ENCODE measurements around the gene RFFL.
"Not testable (repeated sequence)": the region's sequence is repeated elsewhere in the genome, so short reads cannot be mapped to it uniquely, and the experiment has no call there.

Gene RFFL

DNA sequence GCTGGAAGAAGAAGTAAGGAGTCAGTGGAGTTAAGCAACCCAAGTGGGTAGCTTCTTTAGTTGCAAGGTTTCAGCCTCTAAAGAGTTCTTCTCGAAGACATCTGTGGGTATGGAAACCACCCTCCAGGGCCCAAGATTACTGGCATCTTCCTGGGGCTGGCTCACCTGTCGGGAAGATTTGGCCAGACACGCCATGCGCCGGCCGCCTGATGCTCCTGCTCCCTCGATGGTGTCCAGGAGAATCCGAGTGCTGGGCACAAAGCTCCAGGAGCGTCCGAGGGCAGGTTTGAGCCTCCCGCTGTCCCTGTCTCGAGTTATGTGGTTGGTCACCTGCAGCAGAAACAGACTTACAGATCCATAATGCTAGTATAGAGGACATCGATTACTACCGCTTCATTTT is 37.5 kb upstream of the RFFL start:
- Histone ChIP-seq H3K9ac (no peak overlapping the region), H3K79me2 (no peaks in the 10 kb centered on the region), H3K4me1 (no peaks in the 10 kb centered on the region), H3K4me2 (ENCODE audit: low read length) (no peak overlapping the region), H3K36me3 (ENCODE audit: control insufficient read depth, insufficient read depth, low read length) (no peaks in the 10 kb centered on the region), H3K27ac (no peak overlapping the region), H3K4me3 (ENCODE audit: low read depth, low read length) (no peak overlapping the region), H3K27me3 (ENCODE audit: control insufficient read depth, insufficient read depth, low read length) (no peaks in the 10 kb centered on the region), H3K9me3 (ENCODE audit: control insufficient read depth, low read length) (no peaks in the 10 kb centered on the region), H2AFZ (no peak overlapping the region)
- TF ChIP-seq, protein P1, sequence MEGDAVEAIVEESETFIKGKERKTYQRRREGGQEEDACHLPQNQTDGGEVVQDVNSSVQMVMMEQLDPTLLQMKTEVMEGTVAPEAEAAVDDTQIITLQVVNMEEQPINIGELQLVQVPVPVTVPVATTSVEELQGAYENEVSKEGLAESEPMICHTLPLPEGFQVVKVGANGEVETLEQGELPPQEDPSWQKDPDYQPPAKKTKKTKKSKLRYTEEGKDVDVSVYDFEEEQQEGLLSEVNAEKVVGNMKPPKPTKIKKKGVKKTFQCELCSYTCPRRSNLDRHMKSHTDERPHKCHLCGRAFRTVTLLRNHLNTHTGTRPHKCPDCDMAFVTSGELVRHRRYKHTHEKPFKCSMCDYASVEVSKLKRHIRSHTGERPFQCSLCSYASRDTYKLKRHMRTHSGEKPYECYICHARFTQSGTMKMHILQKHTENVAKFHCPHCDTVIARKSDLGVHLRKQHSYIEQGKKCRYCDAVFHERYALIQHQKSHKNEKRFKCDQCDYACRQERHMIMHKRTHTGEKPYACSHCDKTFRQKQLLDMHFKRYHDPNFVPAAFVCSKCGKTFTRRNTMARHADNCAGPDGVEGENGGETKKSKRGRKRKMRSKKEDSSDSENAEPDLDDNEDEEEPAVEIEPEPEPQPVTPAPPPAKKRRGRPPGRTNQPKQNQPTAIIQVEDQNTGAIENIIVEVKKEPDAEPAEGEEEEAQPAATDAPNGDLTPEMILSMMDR (IDR thresholded peaks at IDR 0.05), result no peak

DNA sequence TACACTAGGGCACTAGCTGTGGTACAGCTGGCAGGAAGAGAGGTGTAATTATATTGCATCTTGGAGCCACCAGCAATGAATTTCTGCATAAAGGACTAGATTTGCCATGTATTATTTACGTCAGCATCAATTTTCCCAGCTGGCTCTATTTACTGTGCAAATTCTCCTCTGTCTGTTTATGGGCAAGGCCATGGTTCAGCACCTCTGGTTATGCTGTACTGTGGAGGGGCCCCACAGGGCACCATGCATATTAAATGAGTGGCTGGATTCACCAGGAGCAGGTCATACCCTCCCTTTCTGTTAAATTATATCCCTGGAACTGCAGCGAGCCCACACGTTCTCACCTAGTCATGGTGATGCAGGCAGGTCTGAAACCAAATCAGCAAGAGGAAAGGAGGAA is 36.4 kb upstream of the RFFL start:
- H2AFZ ChIP-seq, result no peak overlapping the region
- TF ChIP-seq, protein P1 (IDR thresholded peaks at IDR 0.05), result no peak
- H3K79me2 ChIP-seq, result no peaks in the 10 kb centered on the region
- H3K4me1 ChIP-seq, result no peaks in the 10 kb centered on the region
- no peak overlapping the region for H3K27ac ChIP-seq
- no peaks in the 10 kb centered on the region for H3K9me3 ChIP-seq (ENCODE audit: control insufficient read depth, low read length)
- H3K9ac ChIP-seq, result no peak overlapping the region
- H3K27me3 ChIP-seq (ENCODE audit: control insufficient read depth, insufficient read depth, low read length), result no peaks in the 10 kb centered on the region
- H3K4me3 ChIP-seq (ENCODE audit: low read depth, low read length), result no peak overlapping the region
- H3K4me2 ChIP-seq (ENCODE audit: low read length), result no peak overlapping the region
- H3K36me3 ChIP-seq (ENCODE audit: control insufficient read depth, insufficient read depth, low read length), result no peaks in the 10 kb centered on the region

DNA sequence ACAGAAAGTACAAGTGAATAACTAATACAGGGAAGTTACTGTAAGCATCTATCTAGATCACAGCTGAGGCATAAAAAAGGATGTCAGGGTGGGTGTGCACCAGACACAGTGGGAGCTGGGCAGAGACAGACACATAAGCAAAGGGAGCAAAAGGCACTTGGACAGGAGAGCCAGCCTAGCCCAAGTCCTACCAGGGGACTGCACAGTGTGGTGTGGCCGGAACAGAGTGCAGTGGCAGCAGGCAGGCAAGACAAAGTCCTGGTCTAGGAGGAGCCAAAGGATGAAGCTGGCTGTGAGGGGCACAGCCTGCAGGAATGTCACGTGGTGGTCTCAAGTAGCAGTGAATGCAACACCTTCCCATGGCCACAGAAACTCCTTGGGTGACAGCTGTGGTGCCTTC is 34.3 kb upstream of the RFFL start:
- H3K4me1 ChIP-seq, result no peaks in the 10 kb centered on the region
- no peaks in the 10 kb centered on the region for H3K27me3 ChIP-seq (ENCODE audit: control insufficient read depth, insufficient read depth, low read length)
- TF ChIP-seq, protein P1 (IDR thresholded peaks at IDR 0.05), result no peak

DNA sequence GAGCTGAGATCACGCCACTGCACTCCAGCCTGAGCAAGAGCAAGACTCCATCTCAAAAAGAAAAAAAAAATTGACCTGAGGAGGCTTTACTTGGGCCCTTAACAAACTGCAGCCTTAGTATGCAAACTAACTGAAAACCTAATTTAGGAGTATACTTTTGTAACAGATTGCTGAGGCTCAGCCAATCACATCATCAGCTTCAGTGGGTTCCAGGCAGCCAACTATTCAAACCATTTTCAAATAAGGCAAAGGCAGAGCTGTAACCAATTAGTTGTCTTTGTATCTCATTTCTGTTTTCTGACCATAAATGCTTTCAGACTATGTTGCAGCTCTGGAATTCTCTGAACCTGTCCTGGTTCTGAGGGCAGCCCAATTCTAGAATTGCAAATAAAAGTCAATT is 32.2 kb upstream of the RFFL start:
- TF ChIP-seq, protein P1 (IDR thresholded peaks at IDR 0.05), result no peak

More for the DNA sequence above, 34.3 kb upstream of the RFFL start:
- no peak overlapping the region for H2AFZ ChIP-seq
- H3K4me2 ChIP-seq (ENCODE audit: low read length), result no peak overlapping the region
- H3K4me3 ChIP-seq (ENCODE audit: low read depth, low read length), result no peak overlapping the region
- no peaks in the 10 kb centered on the region for H3K79me2 ChIP-seq
- no peak overlapping the region for H3K27ac ChIP-seq
- no peaks in the 10 kb centered on the region for H3K36me3 ChIP-seq (ENCODE audit: control insufficient read depth, insufficient read depth, low read length)
- no peaks in the 10 kb centered on the region for H3K9me3 ChIP-seq (ENCODE audit: control insufficient read depth, low read length)
- no peak overlapping the region for H3K9ac ChIP-seq

DNA sequence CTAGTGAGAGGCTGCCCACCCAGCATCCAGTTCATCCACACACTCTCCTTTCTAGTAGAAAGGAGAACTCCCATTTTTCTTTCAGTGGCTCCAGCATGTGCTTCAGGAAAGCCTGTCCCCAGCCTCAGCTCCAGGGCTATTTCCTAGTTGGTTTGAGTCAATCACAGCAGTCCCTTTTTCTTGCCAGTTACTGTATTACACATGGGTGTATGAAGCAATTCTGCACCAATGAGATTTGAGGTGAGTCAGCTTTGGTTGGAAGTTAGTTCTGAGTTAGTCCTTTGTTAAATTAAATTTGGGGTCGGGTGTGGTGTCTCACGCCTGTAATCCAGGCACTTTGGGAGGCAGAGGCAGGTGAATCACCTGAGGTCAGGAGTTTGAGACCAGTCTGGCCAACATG is 31.4 kb upstream of the RFFL start:
- H3K9me3 ChIP-seq (ENCODE audit: control insufficient read depth, low read length), result no peaks in the 10 kb centered on the region
- no peaks in the 10 kb centered on the region for H3K79me2 ChIP-seq

More for the DNA sequence above, 32.2 kb upstream of the RFFL start:
- Histone ChIP-seq H3K36me3 (ENCODE audit: control insufficient read depth, insufficient read depth, low read length) (no peaks in the 10 kb centered on the region), H3K9me3 (ENCODE audit: control insufficient read depth, low read length) (no peaks in the 10 kb centered on the region), H3K79me2 (no peaks in the 10 kb centered on the region), H3K27me3 (ENCODE audit: control insufficient read depth, insufficient read depth, low read length) (no peaks in the 10 kb centered on the region), H3K4me2 (ENCODE audit: low read length) (no peak overlapping the region), H3K27ac (no peak overlapping the region), H3K4me3 (ENCODE audit: low read depth, low read length) (no peak overlapping the region), H3K9ac (no peak overlapping the region), H3K4me1 (no peaks in the 10 kb centered on the region), H2AFZ (no peak overlapping the region)

DNA sequence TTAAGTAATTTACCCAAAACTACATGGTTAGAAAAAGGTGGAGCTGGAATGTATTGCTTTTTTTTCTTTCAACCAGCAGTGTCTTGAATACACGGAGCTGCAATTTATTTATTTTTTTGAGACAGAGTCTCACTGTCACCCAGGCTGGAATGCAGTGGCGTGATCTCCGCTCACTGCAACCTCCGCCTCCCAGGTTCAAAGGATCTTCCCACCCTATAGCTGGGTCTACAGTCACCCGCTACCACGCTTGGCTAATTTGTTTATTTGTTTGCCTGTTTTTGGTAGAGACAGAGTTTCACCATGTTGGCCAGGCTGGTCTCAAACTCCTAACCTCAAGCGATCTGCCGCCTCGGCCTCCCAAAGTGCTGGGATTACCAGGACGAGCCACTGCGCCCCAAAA is 27.2 kb upstream of the RFFL start:
- H3K4me2 ChIP-seq (ENCODE audit: low read length); H3K27me3 ChIP-seq (ENCODE audit: control insufficient read depth, insufficient read depth, low read length); H3K27ac ChIP-seq; H3K9me3 ChIP-seq (ENCODE audit: control insufficient read depth, low read length); H3K79me2 ChIP-seq; H3K9ac ChIP-seq; H3K4me1 ChIP-seq; H3K4me3 ChIP-seq (ENCODE audit: low read depth, low read length); H3K36me3 ChIP-seq (ENCODE audit: control insufficient read depth, insufficient read depth, low read length); H2AFZ ChIP-seq: not testable (repeated sequence)

More for the DNA sequence above, 31.4 kb upstream of the RFFL start:
- Histone ChIP-seq H2AFZ (no peak overlapping the region), H3K27ac (no peak overlapping the region), H3K4me3 (ENCODE audit: low read depth, low read length) (no peak overlapping the region), H3K9ac (no peak overlapping the region), H3K4me2 (ENCODE audit: low read length) (no peak overlapping the region), H3K4me1 (no peaks in the 10 kb centered on the region), H3K27me3 (ENCODE audit: control insufficient read depth, insufficient read depth, low read length) (no peaks in the 10 kb centered on the region), H3K36me3 (ENCODE audit: control insufficient read depth, insufficient read depth, low read length) (no peaks in the 10 kb centered on the region)
- TF ChIP-seq, protein P1 (IDR thresholded peaks at IDR 0.05), result no peak

Measured in parathyroid adenoma (tissue), 2 donors.